Coronary artery (tissue), 2 donors: ENCODE results near the gene MAML3.

ENCODE experiments used
- DNase-seq: peaks from one replicate; pipeline ENCODE4 v3.0.0-alpha.2; 2017; ENCODE audit warnings: low spot score
- H3K27ac ChIP-seq, 2 donors: fragments of 200-600 bp; sonication (generic); one replicate each; pipeline ENCODE4 v1.5.1; 2016 to 2019
- H3K4me3 ChIP-seq: fragments of 200-600 bp; sonication (generic); 2 replicates; pipeline ENCODE4 v1.5.1; 2016; ENCODE audit warnings: mild to moderate bottlenecking, moderate library complexity
- CTCF ChIP-seq: fragments of 200-600 bp; sonication (generic); IDR thresholded peaks from one replicate; pipeline ENCODE4 v1.5.1; 2019; ENCODE audit warnings: antibody characterized with exemption

Gene MAML3

GRCh38 chr4:140069066-140069465 lies 84.9 kb downstream of the MAML3 start:
- Histone ChIP-seq H3K4me3 (no peak overlapping the region), H3K27ac (no peak overlapping the region)
- no peak for TF ChIP-seq CTCF
- no peak for DNase-seq

GRCh38 chr4:140068271-140068670 lies 85.7 kb downstream of the MAML3 start:
- TF ChIP-seq CTCF: no peak

GRCh38 chr4:140066031-140066930 lies 87.7 kb downstream of the MAML3 start:
- DNase-seq: no peak
- TF ChIP-seq CTCF: no peak
- Histone ChIP-seq H3K27ac (no peak overlapping the region), H3K4me3 (no peak overlapping the region)

More at GRCh38 chr4:140068271-140068670, 85.7 kb downstream of the MAML3 start:
- no peak for DNase-seq
- Histone ChIP-seq H3K27ac (no peak overlapping the region), H3K4me3 (no peak overlapping the region)

- Histone ChIP-seq H3K27ac (no peak overlapping the region), H3K4me3 (no peak overlapping the region)
- DNase-seq: no peak
- TF ChIP-seq CTCF: no peak
Measured at GRCh38 chr4:140065393-140065792, 88.6 kb downstream of the MAML3 start.

- Histone ChIP-seq H3K4me3 (peak overlapping the region; percentile 17), H3K27ac (peak overlapping the region in 1 of 2 donors; percentile 24)
- TF ChIP-seq CTCF: no peak
- no peak for DNase-seq
Measured at GRCh38 chr4:140061659-140062289, 92.2 kb downstream of the MAML3 start.

- Histone ChIP-seq H3K4me3 (peak overlapping the region; percentile 17), H3K27ac (peak overlapping the region; percentile 24 to 45)
- no peak for DNase-seq
- no peak for TF ChIP-seq CTCF
Measured at GRCh38 chr4:140061194-140061593, 92.8 kb downstream of the MAML3 start.

- no peak overlapping the region for H3K27ac ChIP-seq
- H3K4me3 ChIP-seq: no peak overlapping the region
- no peak for TF ChIP-seq CTCF
- DNase-seq: no peak
Measured at GRCh38 chr4:140059159-140059558, 94.8 kb downstream of the MAML3 start.
